Measurements from ENCODE around the gene SVOP. TPM values are rescaled to one million over a fixed set of nuclear protein-coding genes. Genes with fewer than 3 reads are reported as not detected.
A peak's percentile ranks its signal among the peaks of the same experiment; 100 is the strongest.

SVOP gene
- total and polyA plus RNA-seq, 2 of the 8 experiments (the other 6 are each of a cell fraction or from before 2014, with no cell fraction given): 0.06 TPM; not detected in 1

GRCh38 chr12:109020796-109021380, at the start of gene SVOP (continued):
- no peak for TF ChIP-seq CTCF (IDR thresholded peaks at IDR 0.05; ENCODE audit: control extremely low read depth in 1 of 3, insufficient read depth in 1 of 3, low read depth in 1 of 3, low read length in 3 of 3)
- TF ChIP-seq BCL11A (IDR thresholded peaks at IDR 0.05; ENCODE audit: low read depth in 2 of 2, low read length in 2 of 2): no peak
- TF ChIP-seq SRF (IDR thresholded peaks at IDR 0.05; ENCODE audit: low read depth, low read length): peak; percentile 77
- TF ChIP-seq KDM5A (IDR thresholded peaks at IDR 0.05; ENCODE audit: low read length): no peak
- TF ChIP-seq JUND (IDR thresholded peaks at IDR 0.05; ENCODE audit: low read length): no peak
- TF ChIP-seq EGR1 (IDR thresholded peaks at IDR 0.05; ENCODE audit: borderline replicate concordance, low read depth, low read length): peak; percentile 96
- peak; percentile 87; the same call in 1 of the 2 replicates for TF ChIP-seq TCF12 (IDR thresholded peaks at IDR 0.05; ENCODE audit: low read depth, low read length)
- peak; percentile 99 to 100 for TF ChIP-seq SIN3A (conservative IDR thresholded peaks at IDR 0.05 in 1 of 2, IDR thresholded peaks at IDR 0.05 in 1 of 2; ENCODE audit: low read depth in 1 of 2, low read length in 2 of 2)
- peak; percentile 54; the same call in 1 of the 2 replicates for TF ChIP-seq BACH1 (IDR thresholded peaks at IDR 0.05; ENCODE audit: low read length)
- TF ChIP-seq POLR2A (IDR thresholded peaks at IDR 0.05; ENCODE audit: control extremely low read depth in 1 of 2, low read depth in 2 of 2, low read length in 2 of 2): no peak
- no peak for TF ChIP-seq SIX5 (IDR thresholded peaks at IDR 0.05; ENCODE audit: low read depth, low read length)
- no peak for TF ChIP-seq SP1 (IDR thresholded peaks at IDR 0.05; ENCODE audit: low read depth, low read length)
- no peak for TF ChIP-seq SP4 (IDR thresholded peaks at IDR 0.05; ENCODE audit: low read length)
- 0 out of 2 replicates have a peak, but pooled peaks have one; percentile 28 for TF ChIP-seq ATF2 (IDR thresholded peaks at IDR 0.05; ENCODE audit: low read length)
- no peak for TF ChIP-seq NRF1 (IDR thresholded peaks at IDR 0.05; ENCODE audit: low read depth, low read length)
- no peak for TF ChIP-seq RNF2 (IDR thresholded peaks at IDR 0.05; ENCODE audit: borderline replicate concordance, low read depth, low read length, missing control alignments, poor library complexity, severe bottlenecking)
- peak; percentile 99 for TF ChIP-seq SAP30 (IDR thresholded peaks at IDR 0.05; ENCODE audit: insufficient read depth, insufficient replicate concordance, low read length)
- TF ChIP-seq TAF7 (optimal IDR thresholded peaks at IDR 0.05; ENCODE audit: borderline replicate concordance, low read depth, low read length): peak; percentile 60
- TF ChIP-seq ASH2L (IDR thresholded peaks at IDR 0.05; ENCODE audit: low read length): no peak
- TF ChIP-seq MAX (IDR thresholded peaks at IDR 0.05): peak; percentile 79
- TF ChIP-seq YY1 (IDR thresholded peaks at IDR 0.05; ENCODE audit: low read depth, low read length): 0 out of 2 replicates have a peak, but pooled peaks have one; percentile 52
